ENCODE data around the gene RASA2. TPM values are rescaled to one million over a fixed set of nuclear protein-coding genes. Genes with fewer than 3 reads are reported as not detected.

The RASA2 gene
- total and polyA plus RNA-seq, 4 donors, result 6.9 to 26.1 (median 16.6) TPM

GRCh38 chr3:141632779-141633374 is 146.1 kb downstream of the RASA2 start:
- no peak overlapping the region for H3K27ac ChIP-seq (ENCODE audit: low read depth in 1 of 2, low read length in 2 of 2)

DNA sequence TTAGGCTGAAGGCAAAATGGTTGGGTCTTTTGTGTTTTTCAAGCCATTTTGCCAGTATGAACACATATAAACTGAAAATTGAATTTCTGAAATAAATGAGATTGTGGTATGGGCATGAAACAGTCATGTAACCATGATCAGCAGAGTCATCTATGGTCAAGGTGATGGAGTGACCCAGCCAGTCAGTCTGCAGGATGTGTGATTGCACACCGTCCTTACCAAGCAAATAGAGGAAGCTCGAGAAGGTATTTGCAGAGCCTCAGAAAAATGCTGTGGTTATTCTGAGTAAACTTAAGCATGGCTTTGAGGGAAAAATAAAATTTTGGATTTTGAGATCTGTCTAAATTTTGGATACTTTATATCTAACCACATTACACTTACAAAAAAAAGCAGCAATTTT is 155.4 kb downstream of the RASA2 start:
- intact Hi-C loops (cut with DNase I), result no loop called here
- no peaks in the 10 kb centered on the region for H3K4me1 ChIP-seq (ENCODE audit: control insufficient read depth in 1 of 2, insufficient read depth in 2 of 2, low read length in 2 of 2)
- no peak overlapping the region for H3K27ac ChIP-seq (ENCODE audit: low read depth in 1 of 2, low read length in 2 of 2)
- no peaks in the 10 kb centered on the region for H3K27me3 ChIP-seq (ENCODE audit: control insufficient read depth in 1 of 2, insufficient read depth in 2 of 2, low read length in 1 of 2)
- DNase-seq (no peak), ATAC-seq (ENCODE audit: low FRiP score) (no peak)
- no peak overlapping the region for H3K4me3 ChIP-seq (ENCODE audit: low read length in 2 of 2)
- no peaks in the 10 kb centered on the region for H3K9me3 ChIP-seq (ENCODE audit: control insufficient read depth, low read length)
- H3K36me3 ChIP-seq (ENCODE audit: control insufficient read depth in 1 of 2, insufficient read depth in 2 of 2, low read length in 1 of 2), result no peaks in the 10 kb centered on the region
- WGBS, 2 donors, result 84 to 92% methylated on average over 2 of the region's 2 CpGs

More at GRCh38 chr3:141632779-141633374, 146.1 kb downstream of the RASA2 start:
- Histone ChIP-seq H3K27me3 (ENCODE audit: control insufficient read depth in 1 of 2, insufficient read depth in 2 of 2, low read length in 1 of 2) (no peaks in the 10 kb centered on the region), H3K36me3 (ENCODE audit: control insufficient read depth in 1 of 2, insufficient read depth in 2 of 2, low read length in 1 of 2) (no peaks in the 10 kb centered on the region), H3K4me3 (ENCODE audit: low read length in 2 of 2) (no peak overlapping the region), H3K4me1 (ENCODE audit: control insufficient read depth in 1 of 2, insufficient read depth in 2 of 2, low read length in 2 of 2) (no peaks in the 10 kb centered on the region), H3K9me3 (ENCODE audit: control insufficient read depth, low read length) (peaks cover 3% of the 10 kb centered on the region)
- intact Hi-C loops (cut with DNase I), result no loop called here
- ATAC-seq (ENCODE audit: low FRiP score) (no peak), DNase-seq (no peak)
- WGBS, 2 donors, result 75 to 79% methylated on average over 4 of the region's 4 CpGs

- DNase-seq (no peak), ATAC-seq (ENCODE audit: low FRiP score) (no peak)
- Histone ChIP-seq H3K9me3 (ENCODE audit: control insufficient read depth, low read length) (no peaks in the 10 kb centered on the region), H3K27me3 (ENCODE audit: control insufficient read depth in 1 of 2, insufficient read depth in 2 of 2, low read length in 1 of 2) (no peaks in the 10 kb centered on the region), H3K27ac (ENCODE audit: low read depth in 1 of 2, low read length in 2 of 2) (no peak overlapping the region), H3K36me3 (ENCODE audit: control insufficient read depth in 1 of 2, insufficient read depth in 2 of 2, low read length in 1 of 2) (no peaks in the 10 kb centered on the region), H3K4me3 (ENCODE audit: low read length in 2 of 2) (no peak overlapping the region), H3K4me1 (ENCODE audit: control insufficient read depth in 1 of 2, insufficient read depth in 2 of 2, low read length in 2 of 2) (no peaks in the 10 kb centered on the region)
- intact Hi-C loops (cut with DNase I), result no loop called here
These were observed 156.6 kb downstream of the RASA2 start for GRCh38 chr3:141643391-141643790.

DNA sequence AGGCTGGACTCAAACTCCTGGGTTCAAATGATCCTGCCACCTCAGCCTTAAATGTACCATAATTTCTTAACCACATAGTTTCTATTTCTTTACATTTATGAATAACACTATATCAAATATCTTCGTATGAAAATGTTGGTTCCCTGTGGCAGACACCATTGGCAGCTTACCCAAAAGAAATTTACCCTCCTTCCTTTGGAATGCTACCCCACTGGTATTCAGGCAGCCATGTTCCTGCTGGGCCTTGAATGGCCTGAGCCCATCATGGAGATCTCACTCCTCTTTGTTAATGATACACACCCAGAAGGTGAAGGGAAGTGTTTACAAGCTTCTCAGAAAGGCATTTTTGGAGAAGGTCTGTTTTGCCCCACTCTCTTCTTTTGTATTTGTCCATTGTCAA is 157.0 kb downstream of the RASA2 start:
- Histone ChIP-seq H3K9me3 (ENCODE audit: control insufficient read depth, low read length) (no peaks in the 10 kb centered on the region), H3K27ac (ENCODE audit: low read depth in 1 of 2, low read length in 2 of 2) (no peak overlapping the region), H3K4me3 (ENCODE audit: low read length in 2 of 2) (no peak overlapping the region), H3K27me3 (ENCODE audit: control insufficient read depth in 1 of 2, insufficient read depth in 2 of 2, low read length in 1 of 2) (no peaks in the 10 kb centered on the region), H3K4me1 (ENCODE audit: control insufficient read depth in 1 of 2, insufficient read depth in 2 of 2, low read length in 2 of 2) (no peaks in the 10 kb centered on the region), H3K36me3 (ENCODE audit: control insufficient read depth in 1 of 2, insufficient read depth in 2 of 2, low read length in 1 of 2) (no peaks in the 10 kb centered on the region)
- no peak for DNase-seq
- no peak for ATAC-seq (ENCODE audit: low FRiP score)
- WGBS, 2 donors, result 24 to 46% methylated on average over 1 of the region's 1 CpG
- intact Hi-C loops (cut with DNase I), result loop anchor here in 1 of 2 donors (1.0 kb wide), 1 partner anchor 67 kb away; no protein-coding TSS in a partner anchor

- Histone ChIP-seq H3K9me3 (ENCODE audit: control insufficient read depth, low read length) (no peaks in the 10 kb centered on the region), H3K27ac (ENCODE audit: low read depth in 1 of 2, low read length in 2 of 2) (no peak overlapping the region), H3K4me3 (ENCODE audit: low read length in 2 of 2) (no peak overlapping the region), H3K27me3 (ENCODE audit: control insufficient read depth in 1 of 2, insufficient read depth in 2 of 2, low read length in 1 of 2) (no peaks in the 10 kb centered on the region), H3K36me3 (ENCODE audit: control insufficient read depth in 1 of 2, insufficient read depth in 2 of 2, low read length in 1 of 2) (no peaks in the 10 kb centered on the region), H3K4me1 (ENCODE audit: control insufficient read depth in 1 of 2, insufficient read depth in 2 of 2, low read length in 2 of 2) (no peaks in the 10 kb centered on the region)
- WGBS, 2 donors, result 28 to 29% methylated on average over 5 of the region's 5 CpGs
- ATAC-seq (ENCODE audit: low FRiP score) (peak; percentile 82), DNase-seq (peak; percentile 87 to 92)
- intact Hi-C loops (cut with DNase I), result loop anchor here in 1 of 2 donors (1.0 kb wide), 1 partner anchor 69 kb away; no protein-coding TSS in a partner anchor
These were observed 158.1 kb downstream of the RASA2 start for GRCh38 chr3:141644931-141645330.

- Histone ChIP-seq H3K4me1 (ENCODE audit: control insufficient read depth in 1 of 2, insufficient read depth in 2 of 2, low read length in 2 of 2) (no peaks in the 10 kb centered on the region), H3K27ac (ENCODE audit: low read depth in 1 of 2, low read length in 2 of 2) (no peak overlapping the region), H3K36me3 (ENCODE audit: control insufficient read depth in 1 of 2, insufficient read depth in 2 of 2, low read length in 1 of 2) (no peaks in the 10 kb centered on the region), H3K9me3 (ENCODE audit: control insufficient read depth, low read length) (no peaks in the 10 kb centered on the region), H3K27me3 (ENCODE audit: control insufficient read depth in 1 of 2, insufficient read depth in 2 of 2, low read length in 1 of 2) (no peaks in the 10 kb centered on the region), H3K4me3 (ENCODE audit: low read length in 2 of 2) (no peak overlapping the region)
- intact Hi-C loops (cut with DNase I), result no loop called here
- DNase-seq (peak in 1 of 2 donors; percentile 68), ATAC-seq (ENCODE audit: low FRiP score) (peak; percentile 76)
- WGBS, 2 donors, result 71 to 72% methylated on average over 8 of the region's 8 CpGs
These were observed 160.1 kb downstream of the RASA2 start for GRCh38 chr3:141646760-141647561.

- H3K9me3 ChIP-seq (ENCODE audit: control insufficient read depth, low read length), result no peaks in the 10 kb centered on the region
- no peak overlapping the region for H3K27ac ChIP-seq (ENCODE audit: low read depth in 1 of 2, low read length in 2 of 2)
- no peaks in the 10 kb centered on the region for H3K36me3 ChIP-seq (ENCODE audit: control insufficient read depth in 1 of 2, insufficient read depth in 2 of 2, low read length in 1 of 2)
- no peaks in the 10 kb centered on the region for H3K4me1 ChIP-seq (ENCODE audit: control insufficient read depth in 1 of 2, insufficient read depth in 2 of 2, low read length in 2 of 2)
- ATAC-seq (ENCODE audit: low FRiP score), result no peak
- no peak overlapping the region for H3K4me3 ChIP-seq (ENCODE audit: low read length in 2 of 2)
- intact Hi-C loops (cut with DNase I), result no loop called here
- 20% methylated on average over 3 of the region's 3 CpGs for WGBS, 2 donors
- no peak for DNase-seq
- H3K27me3 ChIP-seq (ENCODE audit: control insufficient read depth in 1 of 2, insufficient read depth in 2 of 2, low read length in 1 of 2), result no peaks in the 10 kb centered on the region
These were observed 160.7 kb downstream of the RASA2 start for GRCh38 chr3:141647562-141647915.

GRCh38 chr3:141648055-141648910 is 161.5 kb downstream of the RASA2 start:
- no peak overlapping the region for H3K27ac ChIP-seq (ENCODE audit: low read depth in 1 of 2, low read length in 2 of 2)
- ATAC-seq (ENCODE audit: low FRiP score) (no peak), DNase-seq (no peak)
- no peaks in the 10 kb centered on the region for H3K36me3 ChIP-seq (ENCODE audit: control insufficient read depth in 1 of 2, insufficient read depth in 2 of 2, low read length in 1 of 2)
- H3K27me3 ChIP-seq (ENCODE audit: control insufficient read depth in 1 of 2, insufficient read depth in 2 of 2, low read length in 1 of 2), result no peaks in the 10 kb centered on the region
- no peaks in the 10 kb centered on the region for H3K4me1 ChIP-seq (ENCODE audit: control insufficient read depth in 1 of 2, insufficient read depth in 2 of 2, low read length in 2 of 2)
- intact Hi-C loops (cut with DNase I), result no loop called here
- 83% methylated on average over 9 of the region's 9 CpGs for WGBS, 2 donors
- H3K9me3 ChIP-seq (ENCODE audit: control insufficient read depth, low read length), result no peaks in the 10 kb centered on the region
- H3K4me3 ChIP-seq (ENCODE audit: low read length in 2 of 2), result no peak overlapping the region
